Skeletal muscle cell (primary cell): Measurements from ENCODE around the gene HACD2.
A peak's percentile ranks its signal among the peaks of the same experiment; 100 is the strongest.

Experiments used
- DNase-seq: peaks from one replicate; pipeline ENCODE4 v3.0.0-alpha.2; 2010; ENCODE audit warnings: low read depth
- H3K4me3 ChIP-seq: 2 replicates; pipeline ENCODE4 v1.5.1; 2011; ENCODE audit warnings: low read depth, mild to moderate bottlenecking, control low read depth, low read length, moderate library complexity

HACD2 gene

GRCh38 chr3:123535580-123535979 lies 49.3 kb downstream of the HACD2 start:
- DNase-seq, result peak; percentile 55
- no peak overlapping the region for H3K4me3 ChIP-seq

GRCh38 chr3:123534264-123534663 lies 50.6 kb downstream of the HACD2 start:
- H3K4me3 ChIP-seq, result no peak overlapping the region
- DNase-seq, result no peak

GRCh38 chr3:123533554-123534159 lies 51.2 kb downstream of the HACD2 start:
- no peak for DNase-seq
- no peak overlapping the region for H3K4me3 ChIP-seq

- no peak overlapping the region for H3K4me3 ChIP-seq
Observed at GRCh38 chr3:123528130-123528529, 56.7 kb downstream of the HACD2 start.

GRCh38 chr3:123527046-123527445 lies 57.8 kb downstream of the HACD2 start:
- no peak overlapping the region for H3K4me3 ChIP-seq
- no peak for DNase-seq

More at GRCh38 chr3:123528130-123528529, 56.7 kb downstream of the HACD2 start:
- no peak for DNase-seq

- H3K4me3 ChIP-seq, result no peak overlapping the region
- DNase-seq, result no peak
Observed at GRCh38 chr3:123526474-123526873, 58.4 kb downstream of the HACD2 start.

- no peak for DNase-seq
Observed at GRCh38 chr3:123525433-123525832, 59.4 kb downstream of the HACD2 start.

GRCh38 chr3:123524981-123525380 lies 59.9 kb downstream of the HACD2 start:
- H3K4me3 ChIP-seq, result no peak overlapping the region
- no peak for DNase-seq

More at GRCh38 chr3:123525433-123525832, 59.4 kb downstream of the HACD2 start:
- H3K4me3 ChIP-seq, result no peak overlapping the region

GRCh38 chr3:123523023-123523412 lies 61.8 kb downstream of the HACD2 start:
- DNase-seq, result no peak

GRCh38 chr3:123522320-123523022 lies 62.4 kb downstream of the HACD2 start:
- no peak overlapping the region for H3K4me3 ChIP-seq
- no peak for DNase-seq

More at GRCh38 chr3:123523023-123523412, 61.8 kb downstream of the HACD2 start:
- H3K4me3 ChIP-seq, result no peak overlapping the region

- DNase-seq, result no peak
- H3K4me3 ChIP-seq, result no peak overlapping the region
Observed at GRCh38 chr3:123521179-123521969, 63.5 kb downstream of the HACD2 start.

- no peak overlapping the region for H3K4me3 ChIP-seq
- no peak for DNase-seq
Observed at GRCh38 chr3:123520656-123521055, 64.2 kb downstream of the HACD2 start.

GRCh38 chr3:123518892-123519485 lies 65.9 kb downstream of the HACD2 start:
- no peak overlapping the region for H3K4me3 ChIP-seq
- DNase-seq, result no peak

GRCh38 chr3:123511726-123512125 lies 73.1 kb downstream of the HACD2 start:
- no peak overlapping the region for H3K4me3 ChIP-seq
- DNase-seq, result no peak

GRCh38 chr3:123511084-123511483 lies 73.8 kb downstream of the HACD2 start:
- no peak overlapping the region for H3K4me3 ChIP-seq
- DNase-seq, result no peak

GRCh38 chr3:123508178-123508577 lies 76.7 kb downstream of the HACD2 start:
- no peak for DNase-seq
- H3K4me3 ChIP-seq, result no peak overlapping the region

- no peak overlapping the region for H3K4me3 ChIP-seq
- no peak for DNase-seq
Observed at GRCh38 chr3:123505820-123506219, 79.0 kb downstream of the HACD2 start.

GRCh38 chr3:123503203-123503602 lies 81.7 kb downstream of the HACD2 start:
- DNase-seq, result no peak
- no peak overlapping the region for H3K4me3 ChIP-seq

- H3K4me3 ChIP-seq, result no peak overlapping the region
- peak; percentile 25 for DNase-seq
Observed at GRCh38 chr3:123499322-123499721, 85.5 kb downstream of the HACD2 start.

GRCh38 chr3:123498761-123499160 lies 86.1 kb downstream of the HACD2 start:
- H3K4me3 ChIP-seq, result no peak overlapping the region
- no peak for DNase-seq
